SU-DHL-6 (cell line): ENCODE measurements around the gene LAMA3.

ENCODE experiments used
- EZH2phosphoT487 ChIP-seq: fragments of 200-600 bp; sonication (generic), shearing (Covaris generic); conservative IDR thresholded peaks from 2 replicates; pipeline ENCODE4 v1.6.1; 2018; ENCODE audit warnings: mild to moderate bottlenecking, antibody characterized with exemption, low read length, moderate library complexity, mixed read lengths
- TF ChIP-seq, protein P1 (sequence below): fragments of 200-600 bp; sonication (generic); IDR thresholded peaks from one replicate; pipeline ENCODE4 v1.5.1; 2017; ENCODE audit warnings: antibody characterized with exemption, mild to moderate bottlenecking, low read length, moderate library complexity; ENCODE audit not compliant: insufficient read depth, poor library complexity, severe bottlenecking

DNA sequence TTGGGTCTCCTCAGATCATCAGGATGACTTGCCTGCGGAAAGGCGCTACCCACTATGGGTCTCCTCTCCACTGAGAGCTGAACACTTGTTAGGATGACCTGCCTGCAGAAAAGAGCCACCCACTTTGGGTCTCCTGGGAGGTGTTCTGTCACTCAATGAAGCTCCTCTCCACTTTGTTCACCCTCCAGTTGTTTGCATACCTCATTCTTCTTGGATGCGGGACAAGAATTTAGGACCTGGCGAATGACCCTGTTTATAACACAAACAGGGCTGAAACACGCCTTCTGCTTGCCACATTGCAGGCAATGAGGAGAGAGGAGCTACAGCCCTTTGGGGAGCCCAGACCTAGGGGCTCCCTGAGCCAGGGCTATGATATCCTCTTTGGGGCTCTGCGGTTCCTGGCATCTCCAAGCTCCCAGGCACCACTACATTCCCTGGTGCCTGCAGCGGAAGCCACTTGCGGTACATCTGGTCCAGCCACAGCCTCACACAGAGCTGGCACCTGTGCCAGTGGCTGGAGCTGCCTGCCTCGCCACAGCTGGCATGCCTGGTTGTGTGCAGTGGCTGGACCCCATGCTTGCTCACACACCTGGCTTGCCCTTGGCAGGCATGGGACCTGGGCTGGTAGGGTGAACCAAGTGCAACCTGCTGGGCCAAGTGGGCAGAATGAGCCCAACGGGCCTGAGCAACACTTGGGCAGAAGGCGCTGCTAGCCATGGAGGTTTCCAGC, 47.2 kb upstream of the LAMA3 start:
- TF ChIP-seq, protein P1, sequence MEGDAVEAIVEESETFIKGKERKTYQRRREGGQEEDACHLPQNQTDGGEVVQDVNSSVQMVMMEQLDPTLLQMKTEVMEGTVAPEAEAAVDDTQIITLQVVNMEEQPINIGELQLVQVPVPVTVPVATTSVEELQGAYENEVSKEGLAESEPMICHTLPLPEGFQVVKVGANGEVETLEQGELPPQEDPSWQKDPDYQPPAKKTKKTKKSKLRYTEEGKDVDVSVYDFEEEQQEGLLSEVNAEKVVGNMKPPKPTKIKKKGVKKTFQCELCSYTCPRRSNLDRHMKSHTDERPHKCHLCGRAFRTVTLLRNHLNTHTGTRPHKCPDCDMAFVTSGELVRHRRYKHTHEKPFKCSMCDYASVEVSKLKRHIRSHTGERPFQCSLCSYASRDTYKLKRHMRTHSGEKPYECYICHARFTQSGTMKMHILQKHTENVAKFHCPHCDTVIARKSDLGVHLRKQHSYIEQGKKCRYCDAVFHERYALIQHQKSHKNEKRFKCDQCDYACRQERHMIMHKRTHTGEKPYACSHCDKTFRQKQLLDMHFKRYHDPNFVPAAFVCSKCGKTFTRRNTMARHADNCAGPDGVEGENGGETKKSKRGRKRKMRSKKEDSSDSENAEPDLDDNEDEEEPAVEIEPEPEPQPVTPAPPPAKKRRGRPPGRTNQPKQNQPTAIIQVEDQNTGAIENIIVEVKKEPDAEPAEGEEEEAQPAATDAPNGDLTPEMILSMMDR: no peak
- TF ChIP-seq EZH2phosphoT487: no peak
